AG04449 (cell line): Measurements from ENCODE around the gene MDGA2.
"Not testable (repeated sequence)": the region's sequence is repeated elsewhere in the genome, so short reads cannot be mapped to it uniquely, and the experiment has no call there.

Experiments
- CTCF ChIA-PET: fragments of 350-600 bp; formaldehyde crosslinking; extraction: SDS; loops from one replicate; lab custom pipeline; 2021; ENCODE audit warnings: antibody characterized with exemption; lab: Yijun Ruan, JAX
- POLR2A ChIA-PET: fragments of 400-600, 350-600 bp; formaldehyde crosslinking; extraction: SDS; loops from one replicate; lab custom pipeline; 2020; ENCODE audit warnings: antibody characterized with exemption, inconsistent platforms; lab: Yijun Ruan, JAX
- DNase-seq: peaks from one replicate; pipeline ENCODE4 v3.0.0-alpha.2; 2010; ENCODE audit warnings: low read depth, low spot score
- H3K4me3 ChIP-seq: 2 replicates; pipeline ENCODE4 v1.5.1; 2011; ENCODE audit warnings: low read depth, mild to moderate bottlenecking, control low read depth, low read length
- CTCF ChIP-seq: IDR thresholded peaks from one replicate; pipeline ENCODE4 v1.5.1; 2011; ENCODE audit warnings: mild to moderate bottlenecking, moderate library complexity, low read length, control low read depth, inconsistent platforms; ENCODE audit not compliant: insufficient read depth; ENCODE audit errors: missing control alignments

The MDGA2 gene

GRCh38 chr14:46951103-46951502, 724.3 kb downstream of the MDGA2 start:
- ChIA-PET CTCF (no interaction called here), POLR2A (no interaction called here)
- DNase-seq, result no peak
- TF ChIP-seq CTCF, result no peak
- no peak overlapping the region for H3K4me3 ChIP-seq

GRCh38 chr14:46940611-46941010, 734.8 kb downstream of the MDGA2 start:
- CTCF ChIA-PET, result no interaction called here
- H3K4me3 ChIP-seq, result no peak overlapping the region
- POLR2A ChIA-PET, result no interaction called here
- no peak for TF ChIP-seq CTCF
- DNase-seq, result no peak

GRCh38 chr14:46920542-46920941, 754.9 kb downstream of the MDGA2 start:
- POLR2A ChIA-PET, result no interaction called here
- no peak for TF ChIP-seq CTCF
- no peak for DNase-seq
- CTCF ChIA-PET, result no interaction called here
- no peak overlapping the region for H3K4me3 ChIP-seq

DNA sequence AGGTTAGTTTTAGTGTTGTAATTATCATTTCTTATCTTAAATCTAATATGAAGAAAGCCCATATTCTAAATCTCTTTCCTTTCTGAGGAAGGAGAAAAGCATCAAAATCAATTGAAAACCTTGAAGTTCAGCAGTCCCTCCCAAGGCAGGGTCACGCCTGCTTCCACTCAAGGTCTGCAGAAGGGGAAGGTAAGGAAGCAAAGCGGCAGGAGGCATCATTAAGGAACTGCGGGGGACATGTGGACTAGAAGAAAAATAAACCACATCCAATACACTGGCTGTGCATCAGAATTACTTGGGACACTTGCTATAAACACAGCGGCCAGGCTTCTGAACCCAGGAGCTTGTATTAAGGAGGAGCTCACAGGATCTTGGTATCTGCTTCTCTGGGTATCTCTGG, 759.9 kb downstream of the MDGA2 start:
- H3K4me3 ChIP-seq, CTCF ChIA-PET, POLR2A ChIA-PET, DNase-seq: not testable (repeated sequence)

GRCh38 chr14:46902837-46903236, 772.6 kb downstream of the MDGA2 start:
- no peak overlapping the region for H3K4me3 ChIP-seq
- POLR2A ChIA-PET, result no interaction called here
- DNase-seq, result no peak
- CTCF ChIA-PET, result no interaction called here
- no peak for TF ChIP-seq CTCF

DNA sequence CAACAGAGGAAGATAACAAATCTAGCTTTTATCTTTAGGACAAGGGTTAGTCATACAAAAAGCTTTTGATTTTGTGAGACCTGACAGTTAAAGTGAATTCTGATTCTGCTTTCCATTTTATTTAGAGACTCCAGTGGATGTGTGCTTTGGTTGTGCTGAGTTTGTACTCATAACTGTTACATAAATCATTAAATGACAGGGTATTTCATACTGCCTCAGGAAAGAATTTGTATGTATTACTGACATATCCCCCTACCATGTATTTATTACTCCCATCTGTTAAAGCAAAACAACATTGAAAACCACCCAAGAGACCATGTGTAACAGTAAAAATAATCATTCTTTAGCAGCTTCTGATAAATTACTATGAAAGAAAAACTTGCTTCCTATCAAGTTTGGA, 780.9 kb downstream of the MDGA2 start:
- ChIA-PET CTCF (no interaction called here), POLR2A (no interaction called here)
- TF ChIP-seq CTCF, result no peak
- DNase-seq, result no peak
- H3K4me3 ChIP-seq, result no peak overlapping the region

- no peak overlapping the region for H3K4me3 ChIP-seq
- no peak for DNase-seq
- POLR2A ChIA-PET, result no interaction called here
- CTCF ChIA-PET, result no interaction called here
- TF ChIP-seq CTCF, result no peak
Measured at GRCh38 chr14:46887144-46887543, 788.3 kb downstream of the MDGA2 start.
